ENCODE measurements around the gene CDH11.

DNA sequence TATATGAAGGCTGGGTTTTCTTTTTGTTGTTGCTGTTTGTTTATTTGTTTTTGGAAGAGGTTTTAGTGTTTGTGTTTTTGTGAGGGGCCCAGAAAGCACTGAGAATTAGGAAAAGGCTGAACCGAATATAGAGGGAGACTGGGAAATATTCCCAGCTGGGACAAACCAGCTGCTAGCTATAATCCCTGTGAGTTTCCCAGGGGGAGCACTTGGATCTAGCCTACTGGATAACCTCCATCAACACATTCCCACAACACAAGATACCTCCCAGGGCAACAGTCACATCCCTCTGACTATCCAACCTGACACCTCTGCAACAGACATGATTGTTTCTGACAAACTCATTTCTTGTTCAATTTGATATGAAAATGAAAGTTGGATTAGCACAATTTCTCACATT, 16.7 kb downstream of the CDH11 start:
- TF ChIP-seq POLR2AphosphoS5 (IDR thresholded peaks at IDR 0.05) (no peak), POLR2A (IDR thresholded peaks at IDR 0.05) (no peak), EP300 (IDR thresholded peaks at IDR 0.05) (no peak)
- TF ChIP-seq, protein P1, sequence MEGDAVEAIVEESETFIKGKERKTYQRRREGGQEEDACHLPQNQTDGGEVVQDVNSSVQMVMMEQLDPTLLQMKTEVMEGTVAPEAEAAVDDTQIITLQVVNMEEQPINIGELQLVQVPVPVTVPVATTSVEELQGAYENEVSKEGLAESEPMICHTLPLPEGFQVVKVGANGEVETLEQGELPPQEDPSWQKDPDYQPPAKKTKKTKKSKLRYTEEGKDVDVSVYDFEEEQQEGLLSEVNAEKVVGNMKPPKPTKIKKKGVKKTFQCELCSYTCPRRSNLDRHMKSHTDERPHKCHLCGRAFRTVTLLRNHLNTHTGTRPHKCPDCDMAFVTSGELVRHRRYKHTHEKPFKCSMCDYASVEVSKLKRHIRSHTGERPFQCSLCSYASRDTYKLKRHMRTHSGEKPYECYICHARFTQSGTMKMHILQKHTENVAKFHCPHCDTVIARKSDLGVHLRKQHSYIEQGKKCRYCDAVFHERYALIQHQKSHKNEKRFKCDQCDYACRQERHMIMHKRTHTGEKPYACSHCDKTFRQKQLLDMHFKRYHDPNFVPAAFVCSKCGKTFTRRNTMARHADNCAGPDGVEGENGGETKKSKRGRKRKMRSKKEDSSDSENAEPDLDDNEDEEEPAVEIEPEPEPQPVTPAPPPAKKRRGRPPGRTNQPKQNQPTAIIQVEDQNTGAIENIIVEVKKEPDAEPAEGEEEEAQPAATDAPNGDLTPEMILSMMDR (IDR thresholded peaks at IDR 0.05), result no peak

Measured in stomach (tissue), 4 donors.